ENCODE measurements around the gene NT5DC4. TPM values are rescaled to one million over a fixed set of nuclear protein-coding genes. Genes with fewer than 3 reads are reported as not detected.

The NT5DC4 gene
- total RNA-seq, 2 experiments from 2014 or later: not detected

DNA sequence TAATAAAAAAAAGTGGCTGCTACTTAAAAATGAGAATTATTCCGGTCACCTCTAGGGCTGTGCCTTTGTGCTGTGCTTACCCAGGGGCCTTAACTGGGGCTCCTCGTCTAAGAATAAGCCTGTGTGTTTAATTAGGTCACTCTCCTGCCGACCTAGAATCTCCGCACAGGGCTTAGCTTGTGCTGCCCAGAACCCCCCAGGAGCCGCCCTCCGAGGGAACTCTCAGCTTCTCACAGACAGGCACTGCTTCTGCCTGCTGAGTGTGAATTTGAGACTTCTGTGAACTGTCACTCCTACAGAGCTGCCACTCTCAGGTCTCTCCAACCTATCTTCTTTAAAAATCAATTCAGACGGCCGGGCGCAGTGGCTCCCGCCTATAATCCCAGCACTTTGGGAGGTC, 11.9 kb upstream of the NT5DC4 start:
- H3K4me3 Mint-ChIP-seq: no peak overlapping the region
- ChIA-PET CTCF (interaction anchor here (1.2 to 5.5 kb wide), 2 partner anchors 18 to 109 kb away, joined by 3 to 35 read pairs; no protein-coding TSS in a partner anchor), POLR2A (interaction anchor here (1.3 kb wide), 1 partner anchor 72 kb away, joined by 4 read pairs; no protein-coding TSS in a partner anchor)
- peaks cover 29% of the 10 kb centered on the region for H3K4me1 Mint-ChIP-seq (ENCODE audit: low read depth)
- peaks cover 16% of the 10 kb centered on the region for H3K27me3 Mint-ChIP-seq
- ATAC-seq (no peak), DNase-seq (no peak)
- intact Hi-C loops (cut with micrococcal nuclease): no loop called here
- no peaks in the 10 kb centered on the region for H3K9me3 Mint-ChIP-seq
- TF ChIP-seq, protein P1, sequence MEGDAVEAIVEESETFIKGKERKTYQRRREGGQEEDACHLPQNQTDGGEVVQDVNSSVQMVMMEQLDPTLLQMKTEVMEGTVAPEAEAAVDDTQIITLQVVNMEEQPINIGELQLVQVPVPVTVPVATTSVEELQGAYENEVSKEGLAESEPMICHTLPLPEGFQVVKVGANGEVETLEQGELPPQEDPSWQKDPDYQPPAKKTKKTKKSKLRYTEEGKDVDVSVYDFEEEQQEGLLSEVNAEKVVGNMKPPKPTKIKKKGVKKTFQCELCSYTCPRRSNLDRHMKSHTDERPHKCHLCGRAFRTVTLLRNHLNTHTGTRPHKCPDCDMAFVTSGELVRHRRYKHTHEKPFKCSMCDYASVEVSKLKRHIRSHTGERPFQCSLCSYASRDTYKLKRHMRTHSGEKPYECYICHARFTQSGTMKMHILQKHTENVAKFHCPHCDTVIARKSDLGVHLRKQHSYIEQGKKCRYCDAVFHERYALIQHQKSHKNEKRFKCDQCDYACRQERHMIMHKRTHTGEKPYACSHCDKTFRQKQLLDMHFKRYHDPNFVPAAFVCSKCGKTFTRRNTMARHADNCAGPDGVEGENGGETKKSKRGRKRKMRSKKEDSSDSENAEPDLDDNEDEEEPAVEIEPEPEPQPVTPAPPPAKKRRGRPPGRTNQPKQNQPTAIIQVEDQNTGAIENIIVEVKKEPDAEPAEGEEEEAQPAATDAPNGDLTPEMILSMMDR (IDR thresholded peaks at IDR 0.05): no peak
- no peak overlapping the region for H3K27ac Mint-ChIP-seq
- H3K36me3 Mint-ChIP-seq (ENCODE audit: low read depth): no peaks in the 10 kb centered on the region

DNA sequence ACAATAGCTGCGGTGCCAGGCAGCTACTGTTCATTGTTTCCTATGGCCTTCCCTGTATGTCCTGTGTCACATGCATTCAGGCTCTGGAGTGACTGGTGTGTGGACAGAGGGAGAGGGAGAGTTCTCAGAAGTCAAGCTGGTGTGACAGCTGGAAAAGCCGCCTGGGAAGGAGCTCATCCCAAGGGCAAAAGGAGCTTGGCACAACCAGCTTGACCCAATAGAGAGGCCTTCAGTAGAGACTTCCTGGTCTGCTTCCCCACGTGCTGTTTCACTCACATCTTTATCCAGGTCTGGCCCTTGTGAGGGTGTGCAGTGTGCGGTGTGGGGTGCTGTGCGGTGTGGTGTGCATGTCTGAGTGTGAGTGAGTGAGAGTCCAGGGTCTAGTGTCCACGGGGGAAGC, 11.1 kb upstream of the NT5DC4 start:
- ChIA-PET POLR2A (no interaction called here), CTCF (interaction anchor here (0.6 to 5.5 kb wide), 6 partner anchors 9 to 143 kb away, joined by 3 to 35 read pairs (median 3); no protein-coding TSS in a partner anchor)
- Mint-ChIP-seq H3K27ac (no peak overlapping the region), H3K27me3 (peaks cover 13% of the 10 kb centered on the region), H3K9me3 (no peaks in the 10 kb centered on the region), H3K4me3 (no peak overlapping the region), H3K36me3 (ENCODE audit: low read depth) (no peaks in the 10 kb centered on the region), H3K4me1 (ENCODE audit: low read depth) (peaks cover 29% of the 10 kb centered on the region)
- TF ChIP-seq, protein P1 (IDR thresholded peaks at IDR 0.05): no peak
- DNase-seq (no peak), ATAC-seq (no peak)
- intact Hi-C loops (cut with micrococcal nuclease): no loop called here

DNA sequence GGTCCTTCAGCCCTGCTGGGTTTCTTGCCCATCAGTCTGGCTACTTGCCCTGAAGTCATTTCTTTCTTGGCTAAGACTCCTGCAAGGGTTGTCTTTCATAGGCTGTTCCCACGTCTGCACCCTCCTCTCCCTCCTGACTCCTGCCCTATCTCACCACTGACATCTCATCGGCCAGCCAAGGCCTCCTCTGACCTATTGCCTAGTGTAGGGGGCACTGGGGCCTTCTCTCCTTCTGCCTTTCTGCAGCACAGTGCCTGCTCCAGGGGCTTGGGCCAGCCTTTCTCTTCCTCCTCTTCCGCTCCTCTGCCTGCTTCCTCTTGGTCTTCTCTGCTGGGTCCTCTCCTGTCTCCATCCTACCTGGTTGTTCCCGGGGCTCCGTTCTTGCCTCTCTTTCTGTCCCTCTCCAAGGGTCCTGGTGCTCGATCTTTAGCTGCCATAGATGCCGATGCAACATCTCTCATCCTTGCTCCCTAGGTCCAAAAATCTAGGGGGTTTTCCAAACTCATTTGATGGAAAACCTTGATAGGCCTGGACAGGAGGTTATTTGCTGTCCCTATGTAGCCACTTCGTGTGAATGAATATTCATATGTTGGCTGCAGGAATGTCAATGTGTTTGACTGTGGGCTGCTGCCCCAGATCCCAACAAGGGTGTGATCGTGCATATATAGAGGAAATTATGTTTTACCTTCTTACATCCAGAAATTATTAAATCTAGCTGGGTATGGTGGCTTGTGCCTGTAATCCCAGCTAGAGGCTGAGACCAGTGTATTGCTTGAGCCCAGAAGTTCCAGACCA, 9.7 kb upstream of the NT5DC4 start:
- peaks cover 6% of the 10 kb centered on the region for H3K27me3 Mint-ChIP-seq
- intact Hi-C loops (cut with micrococcal nuclease): no loop called here
- CTCF ChIA-PET: interaction anchor here (1.0 to 1.4 kb wide), 3 partner anchors 14 to 39 kb away, joined by 3 to 4 read pairs (median 3); no protein-coding TSS in a partner anchor
- H3K4me1 Mint-ChIP-seq (ENCODE audit: low read depth): peaks cover 21% of the 10 kb centered on the region
- POLR2A ChIA-PET: interaction anchor here (1.5 to 1.7 kb wide), 2 partner anchors 28 to 63 kb away, joined by 4 to 5 read pairs; no protein-coding TSS in a partner anchor
- no peaks in the 10 kb centered on the region for H3K9me3 Mint-ChIP-seq
- no peak overlapping the region for H3K27ac Mint-ChIP-seq
- no peak for DNase-seq
- ATAC-seq: no peak
- no peak overlapping the region for H3K4me3 Mint-ChIP-seq
- no peaks in the 10 kb centered on the region for H3K36me3 Mint-ChIP-seq (ENCODE audit: low read depth)
- TF ChIP-seq, protein P1 (IDR thresholded peaks at IDR 0.05): no peak

DNA sequence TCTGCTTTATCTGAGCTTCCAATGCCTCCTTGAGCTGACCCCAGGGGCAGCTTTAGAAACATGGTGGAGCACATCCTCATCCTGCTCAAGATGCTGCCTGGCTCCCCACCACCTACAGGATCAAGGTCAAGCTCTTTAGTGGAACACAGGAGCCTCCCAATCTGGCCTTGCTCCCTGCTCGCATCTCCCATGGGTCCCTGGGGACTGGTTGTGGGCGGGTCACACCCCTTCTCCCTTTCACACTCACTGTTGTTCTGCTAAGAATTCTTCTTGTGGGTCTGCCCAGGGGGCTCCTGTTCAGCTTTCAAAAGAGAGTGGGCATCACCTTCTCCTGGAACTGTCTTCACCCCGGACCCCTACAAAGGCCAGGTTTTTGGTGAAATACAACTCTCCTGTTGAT, 8.4 kb upstream of the NT5DC4 start:
- H3K4me1 Mint-ChIP-seq (ENCODE audit: low read depth): peaks cover 17% of the 10 kb centered on the region
- ChIA-PET POLR2A (interaction anchor here (1.5 to 1.7 kb wide), 2 partner anchors 27 to 64 kb away, joined by 4 to 5 read pairs; no protein-coding TSS in a partner anchor), CTCF (interaction anchor here (1.0 to 1.3 kb wide), 4 partner anchors 12 to 229 kb away, joined by 3 to 6 read pairs (median 3); no protein-coding TSS in a partner anchor)
- no peak overlapping the region for H3K4me3 Mint-ChIP-seq
- intact Hi-C loops (cut with micrococcal nuclease): no loop called here
- ATAC-seq: no peak
- H3K36me3 Mint-ChIP-seq (ENCODE audit: low read depth): no peaks in the 10 kb centered on the region
- H3K27ac Mint-ChIP-seq: no peak overlapping the region
- no peak for DNase-seq
- H3K27me3 Mint-ChIP-seq: peaks cover 4% of the 10 kb centered on the region
- peaks cover 3% of the 10 kb centered on the region for H3K9me3 Mint-ChIP-seq
- TF ChIP-seq, protein P1 (IDR thresholded peaks at IDR 0.05): no peak
